Loucy (cell line): ENCODE measurements around the gene FAM117A.

Experiments
- H2AFZ ChIP-seq: fragments of 200-600 bp; sonication (generic); 2 replicates; pipeline ENCODE4 v1.6.0; 2016; ENCODE audit warnings: antibody characterized with exemption, mild to moderate bottlenecking, low read length, moderate library complexity
- H3F3A ChIP-seq: fragments of 200-600 bp; 2 replicates; pipeline ENCODE4 v1.6.0; 2016; ENCODE audit warnings: antibody characterized with exemption, low read depth, mild to moderate bottlenecking
- H3K27me3 ChIP-seq: fragments of 200-600 bp; sonication (generic); 2 replicates; pipeline ENCODE4 v1.6.1; 2014; ENCODE audit warnings: low read length, mild to moderate bottlenecking; ENCODE audit not compliant: insufficient read depth, poor library complexity, severe bottlenecking
- H3K36me3 ChIP-seq: fragments of 200-600 bp; sonication (generic); 2 replicates; pipeline ENCODE4 v1.6.1; 2016; ENCODE audit warnings: low read length; ENCODE audit not compliant: insufficient read depth
- H3K4me1 ChIP-seq: fragments of 200-600 bp; sonication (generic); 2 replicates; pipeline ENCODE4 v1.5.1; 2014; ENCODE audit warnings: low read length, mild to moderate bottlenecking; ENCODE audit not compliant: insufficient read depth, poor library complexity, severe bottlenecking
- H3K4me2 ChIP-seq: fragments of 200-600 bp; sonication (generic); 2 replicates; pipeline ENCODE4 v1.6.0; 2014; ENCODE audit warnings: antibody characterized with exemption, low read length, low read depth, mild to moderate bottlenecking; ENCODE audit not compliant: poor library complexity, severe bottlenecking
- H3K4me3 ChIP-seq: fragments of 200-600 bp; sonication (generic); 2 replicates; pipeline ENCODE4 v1.5.1; 2014; ENCODE audit warnings: low read length, mild to moderate bottlenecking, mixed read lengths; ENCODE audit not compliant: poor library complexity, severe bottlenecking
- H3K79me2 ChIP-seq: fragments of 200-600 bp; sonication (generic); 2 replicates; pipeline ENCODE4 v1.6.1; 2014; ENCODE audit warnings: low read length; ENCODE audit not compliant: insufficient read depth
- H3K9ac ChIP-seq: fragments of 200-600 bp; sonication (generic); 2 replicates; pipeline ENCODE4 v1.6.0; 2014; ENCODE audit warnings: mild to moderate bottlenecking, low read depth, low read length, moderate library complexity; ENCODE audit not compliant: poor library complexity, severe bottlenecking
- H3K9me2 ChIP-seq: fragments of 200-600 bp; sonication (generic); replicated peaks from 2 replicates; pipeline ENCODE4 v1.6.1; 2016; ENCODE audit warnings: low read depth, low read length, mixed read lengths
- H3K9me3 ChIP-seq: fragments of 200-600 bp; sonication (generic); 2 replicates; pipeline ENCODE4 v1.6.1; 2014; ENCODE audit warnings: mild to moderate bottlenecking, antibody characterized with exemption, low read length, low read depth; ENCODE audit not compliant: insufficient read depth
- H4K20me1 ChIP-seq: fragments of 200-600 bp; sonication (generic); 2 replicates; pipeline ENCODE4 v1.6.0; 2014; ENCODE audit warnings: antibody characterized with exemption, low read length, mild to moderate bottlenecking; ENCODE audit not compliant: insufficient read depth, poor library complexity, severe bottlenecking
- EZH2phosphoT487 ChIP-seq: fragments of 200-600 bp; IDR thresholded peaks from 2 replicates; pipeline ENCODE4 v1.6.1; 2018; ENCODE audit warnings: antibody characterized with exemption, mild to moderate bottlenecking, moderate library complexity, borderline replicate concordance
- TF ChIP-seq, protein P1 (sequence below): fragments of 200-600 bp; sonication (generic); conservative IDR thresholded peaks from 2 replicates; pipeline ENCODE4 v1.5.1; 2014; ENCODE audit warnings: mild to moderate bottlenecking, antibody characterized with exemption, low read length

FAM117A gene

DNA sequence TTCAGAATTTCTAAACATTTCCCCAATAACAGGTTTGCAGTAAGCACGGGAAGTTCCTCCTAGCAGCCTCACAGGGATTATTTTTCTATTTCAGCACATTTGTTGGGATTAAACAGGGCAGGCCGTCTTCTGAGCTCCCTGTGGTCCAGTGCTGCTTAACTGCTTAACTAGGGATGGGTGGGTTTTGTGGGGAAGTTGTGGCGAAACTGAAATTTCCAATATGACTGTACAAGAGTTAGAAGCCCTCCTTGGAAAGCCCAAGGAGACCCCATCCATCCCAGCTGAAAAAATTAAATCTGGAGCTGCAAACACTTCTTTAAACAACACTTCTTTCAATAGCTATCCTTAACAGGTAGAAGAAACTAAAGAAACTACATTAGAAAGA, 22.2 kb downstream of the FAM117A start:
- peaks cover 88% of the 10 kb centered on the region for H3K79me2 ChIP-seq
- H3K4me3 ChIP-seq = peak overlapping the region; percentile 70
- H3K9me2 ChIP-seq = no peaks in the 10 kb centered on the region
- peaks cover 32% of the 10 kb centered on the region for H3F3A ChIP-seq
- peaks cover 21% of the 10 kb centered on the region for H3K36me3 ChIP-seq
- H3K4me1 ChIP-seq = peaks cover 91% of the 10 kb centered on the region
- H4K20me1 ChIP-seq = peaks cover 27% of the 10 kb centered on the region
- no peaks in the 10 kb centered on the region for H3K9me3 ChIP-seq
- no peaks in the 10 kb centered on the region for H3K27me3 ChIP-seq
- peak overlapping the region; percentile 80 for H3K9ac ChIP-seq
- peak overlapping the region; percentile 81 for H3K4me2 ChIP-seq
- TF ChIP-seq EZH2phosphoT487 = no peak
- TF ChIP-seq, protein P1, sequence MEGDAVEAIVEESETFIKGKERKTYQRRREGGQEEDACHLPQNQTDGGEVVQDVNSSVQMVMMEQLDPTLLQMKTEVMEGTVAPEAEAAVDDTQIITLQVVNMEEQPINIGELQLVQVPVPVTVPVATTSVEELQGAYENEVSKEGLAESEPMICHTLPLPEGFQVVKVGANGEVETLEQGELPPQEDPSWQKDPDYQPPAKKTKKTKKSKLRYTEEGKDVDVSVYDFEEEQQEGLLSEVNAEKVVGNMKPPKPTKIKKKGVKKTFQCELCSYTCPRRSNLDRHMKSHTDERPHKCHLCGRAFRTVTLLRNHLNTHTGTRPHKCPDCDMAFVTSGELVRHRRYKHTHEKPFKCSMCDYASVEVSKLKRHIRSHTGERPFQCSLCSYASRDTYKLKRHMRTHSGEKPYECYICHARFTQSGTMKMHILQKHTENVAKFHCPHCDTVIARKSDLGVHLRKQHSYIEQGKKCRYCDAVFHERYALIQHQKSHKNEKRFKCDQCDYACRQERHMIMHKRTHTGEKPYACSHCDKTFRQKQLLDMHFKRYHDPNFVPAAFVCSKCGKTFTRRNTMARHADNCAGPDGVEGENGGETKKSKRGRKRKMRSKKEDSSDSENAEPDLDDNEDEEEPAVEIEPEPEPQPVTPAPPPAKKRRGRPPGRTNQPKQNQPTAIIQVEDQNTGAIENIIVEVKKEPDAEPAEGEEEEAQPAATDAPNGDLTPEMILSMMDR = no peak
- no peak overlapping the region for H2AFZ ChIP-seq

DNA sequence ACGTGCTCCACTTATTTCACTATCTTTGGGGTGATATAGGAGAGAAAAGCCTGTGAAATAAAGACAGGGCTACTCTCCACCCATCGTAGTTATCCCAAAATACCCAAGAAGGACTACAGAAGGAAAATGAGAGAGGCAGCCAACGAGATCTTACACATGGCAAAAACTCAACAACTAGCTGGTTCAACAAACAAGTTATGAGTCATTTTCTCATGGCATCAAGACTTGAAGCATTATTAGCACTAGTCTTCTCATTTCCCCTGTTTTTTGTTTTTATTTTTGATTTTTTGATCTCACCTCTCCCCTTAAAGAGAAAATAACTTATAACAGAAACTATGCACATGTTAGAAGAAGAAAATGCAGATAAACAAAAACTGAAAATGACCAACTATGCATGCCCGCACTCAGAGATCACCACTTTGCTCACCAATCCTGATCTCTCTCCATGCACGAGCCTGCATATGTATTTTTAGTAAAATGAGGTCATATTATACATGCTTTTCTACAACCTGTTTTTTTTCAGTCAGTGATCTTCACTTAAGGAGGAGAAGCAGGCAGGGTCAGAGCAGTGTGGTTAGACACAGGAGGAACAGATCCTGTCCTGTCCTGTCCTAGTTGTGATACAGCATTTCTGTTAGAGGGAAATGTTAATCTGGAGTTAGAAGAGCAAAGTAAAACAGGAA, 22.8 kb downstream of the FAM117A start:
- Histone ChIP-seq H2AFZ (no peak overlapping the region), H3K79me2 (peaks cover 88% of the 10 kb centered on the region), H3K9ac (peak overlapping the region; percentile 80)

DNA sequence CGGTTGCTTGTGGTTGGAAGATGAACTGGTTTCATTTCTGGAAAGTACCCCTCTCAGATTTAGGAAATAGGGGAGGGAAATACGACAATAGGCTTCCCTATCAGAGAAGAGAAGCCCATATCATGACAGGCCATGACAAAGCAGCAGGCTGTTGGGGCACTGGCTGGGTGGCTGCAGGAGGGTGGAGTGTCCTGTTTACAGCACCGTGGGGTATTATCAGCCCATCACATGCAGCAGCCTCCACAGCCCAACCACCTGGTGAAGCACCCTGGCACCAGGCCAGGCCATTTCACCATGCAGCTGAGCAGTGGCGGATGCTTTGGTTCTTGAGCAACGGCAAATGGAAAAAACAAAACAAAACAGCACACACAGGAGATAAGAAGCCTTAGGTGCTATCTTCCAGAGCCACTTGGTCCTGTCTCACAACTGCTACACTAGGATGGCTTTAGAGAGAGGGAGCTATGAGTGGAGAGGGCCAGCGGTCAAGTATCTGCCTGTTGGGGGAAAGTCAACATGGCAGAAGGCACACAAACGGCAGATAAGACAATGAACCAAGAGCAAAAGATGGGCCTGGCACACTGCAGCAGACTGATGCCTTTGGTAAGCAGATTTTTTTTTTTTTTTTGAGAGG, 24.2 kb downstream of the FAM117A start:
- Histone ChIP-seq H3K4me2 (peak overlapping the region; percentile 81), H3F3A (peaks cover 23% of the 10 kb centered on the region), H3K27me3 (no peaks in the 10 kb centered on the region), H4K20me1 (peaks cover 30% of the 10 kb centered on the region), H3K9me3 (no peaks in the 10 kb centered on the region), H2AFZ (no peak overlapping the region), H3K9me2 (no peaks in the 10 kb centered on the region), H3K36me3 (peaks cover 15% of the 10 kb centered on the region; the same call in 1 of the 2 replicates), H3K4me3 (peak overlapping the region; percentile 70), H3K4me1 (peaks cover 75% of the 10 kb centered on the region), H3K79me2 (peaks cover 88% of the 10 kb centered on the region), H3K9ac (peak overlapping the region; percentile 80)
- TF ChIP-seq EZH2phosphoT487 = no peak
- TF ChIP-seq, protein P1 = no peak

More for the DNA sequence above, 22.8 kb downstream of the FAM117A start:
- Histone ChIP-seq H4K20me1 (peaks cover 27% of the 10 kb centered on the region), H3F3A (peaks cover 27% of the 10 kb centered on the region), H3K4me1 (peaks cover 89% of the 10 kb centered on the region), H3K4me3 (peak overlapping the region; percentile 70), H3K9me3 (no peaks in the 10 kb centered on the region), H3K27me3 (no peaks in the 10 kb centered on the region), H3K36me3 (peaks cover 22% of the 10 kb centered on the region), H3K4me2 (peak overlapping the region; percentile 81), H3K9me2 (no peaks in the 10 kb centered on the region)
- TF ChIP-seq EZH2phosphoT487 = no peak
- TF ChIP-seq, protein P1 = no peak
